Keratinocyte (primary cell): ENCODE results near the gene ATP1A2. TPM values are rescaled to one million over a fixed set of nuclear protein-coding genes. Genes with fewer than 3 reads are reported as not detected.

Experiments used
- DNase-seq: peaks from one replicate; pipeline ENCODE4 v3.0.0-alpha.2; 2011; ENCODE audit warnings: low read depth, missing footprints, low spot score
- FAIRE-seq: peaks from 2 replicates; lab custom pipeline; 2011; peaks lifted over from hg19 to GRCh38; lab: Jason Lieb, UNC
- H2AFZ ChIP-seq: 2 replicates; pipeline ENCODE4 v1.6.0; 2012; ENCODE audit warnings: low read length, control low read depth, inconsistent platforms; ENCODE audit not compliant: control insufficient read depth
- H3K27ac ChIP-seq: 2 replicates; pipeline ENCODE4 v1.5.1; 2011; ENCODE audit warnings: low read length; ENCODE audit not compliant: control insufficient read depth, insufficient read depth
- H3K27me3 ChIP-seq: 3 replicates; pipeline ENCODE4 v1.6.0; 2011; ENCODE audit warnings: low read length; ENCODE audit not compliant: control insufficient read depth, insufficient read depth; ENCODE audit errors: extremely low read depth
- H3K36me3 ChIP-seq, 2 experiments: 2 replicates in 1 of 2; 3 replicates in 1 of 2; pipeline ENCODE4 v1.5.1; 2011; ENCODE audit warnings: low read length in 2 of 2, mild to moderate bottlenecking in 1 of 2; ENCODE audit not compliant: control insufficient read depth in 2 of 2, insufficient read depth in 2 of 2; ENCODE audit errors: extremely low read depth in 1 of 2
- H3K4me1 ChIP-seq: 3 replicates; pipeline ENCODE4 v1.5.1; 2011; ENCODE audit warnings: low read length; ENCODE audit not compliant: control insufficient read depth, insufficient read depth; ENCODE audit errors: extremely low read depth
- H3K4me2 ChIP-seq: 3 replicates; pipeline ENCODE4 v1.6.0; 2011; ENCODE audit warnings: low read depth, low read length; ENCODE audit not compliant: control insufficient read depth, insufficient read depth; ENCODE audit errors: extremely low read depth
- H3K4me3 ChIP-seq, 3 experiments: fragments of 200-600 bp in 1 of 3; sonication (generic) in 1 of 3; 2 replicates in 2 of 3; 3 replicates in 1 of 3; pipeline ENCODE4 v1.5.1; 2011 to 2016; ENCODE audit warnings: low read length in 3 of 3, mild to moderate bottlenecking in 3 of 3, control low read depth in 2 of 3, inconsistent platforms in 1 of 3, low read depth in 1 of 3, mixed read lengths in 1 of 3, mixed run types in 1 of 3, moderate library complexity in 1 of 3; ENCODE audit not compliant: control insufficient read depth in 2 of 3, insufficient read depth in 2 of 3; ENCODE audit errors: extremely low read depth in 1 of 3
- H3K79me2 ChIP-seq: 2 replicates; pipeline ENCODE4 v1.6.0; 2012; ENCODE audit warnings: low read length; ENCODE audit not compliant: control insufficient read depth, insufficient read depth
- H3K9ac ChIP-seq: 3 replicates; pipeline ENCODE4 v1.6.0; 2011; ENCODE audit warnings: low read length; ENCODE audit not compliant: control insufficient read depth, insufficient read depth; ENCODE audit errors: extremely low read depth
- H3K9me1 ChIP-seq: 3 replicates; pipeline ENCODE4 v1.6.0; 2011; ENCODE audit warnings: low read length; ENCODE audit not compliant: control insufficient read depth, insufficient read depth; ENCODE audit errors: extremely low read depth
- H3K9me3 ChIP-seq: 2 replicates; pipeline ENCODE4 v1.5.1; 2012; ENCODE audit warnings: low read depth, low read length; ENCODE audit not compliant: control insufficient read depth
- H4K20me1 ChIP-seq: 3 replicates; pipeline ENCODE4 v1.6.0; 2011; ENCODE audit warnings: low read length; ENCODE audit not compliant: control insufficient read depth, insufficient read depth; ENCODE audit errors: extremely low read depth
- CTCF ChIP-seq, 3 experiments: IDR thresholded peaks in 1 of 3; conservative IDR thresholded peaks in 1 of 3; optimal IDR thresholded peaks in 1 of 3; 2 replicates in 2 of 3; 3 replicates in 1 of 3; pipeline versions ENCODE3 to v1.5.1; 2011; ENCODE audit warnings: low read length in 3 of 3, mild to moderate bottlenecking in 3 of 3, moderate library complexity in 2 of 3, control low read depth in 1 of 3, inconsistent platforms in 1 of 3; ENCODE audit not compliant: insufficient read depth in 2 of 3; ENCODE audit errors: extremely low read depth in 1 of 3
- EZH2 ChIP-seq: IDR thresholded peaks from one replicate; pipeline ENCODE4 v1.6.1; 2012; ENCODE audit warnings: inconsistent platforms, mild to moderate bottlenecking, low read length, moderate library complexity
- dilution Hi-C: fragments of 300-500 bp; cut with MboI; formaldehyde crosslinking; loops from one replicate; pipeline ENCODE4 v1.7.0; 2020; ENCODE audit warnings: low sequenced_read_pairs; ENCODE audit not compliant: extremely low pct_ligation_motif_present
- polyA plus RNA-seq, 5 experiments: library from polyadenylated mRNA; depleted of rRNA in 3 of 5; stranded (reverse) in 3 of 5; stranded (forward) in 1 of 5; unstranded in 1 of 5; fragments of >200 nt; gene quantifications; 1 replicate in 1 of 5; 2 replicates in 3 of 5; 3 replicates in 1 of 5; pipeline versions ENCODE4 v1.2.1 to v1.2.3, GENCODE V29; 2011 to 2012; ENCODE audit warnings: missing spikeins in 2 of 5, low read depth in 1 of 5, low replicate concordance in 1 of 5

The ATP1A2 gene
- polyA plus RNA-seq, 1 donor (not counting 4 experiments of a cell fraction or from before 2014, with no cell fraction given): not detected

- peaks cover 3% of the 10 kb centered on the region for H3K9me1 ChIP-seq
- no peaks in the 10 kb centered on the region for H3K9me3 ChIP-seq
- no peaks in the 10 kb centered on the region for H3K27me3 ChIP-seq
- H3K27ac ChIP-seq: peak overlapping the region; percentile 34
- H3K4me1 ChIP-seq: peaks cover 24% of the 10 kb centered on the region
- peak; percentile 57 for FAIRE-seq
- peak overlapping the region; percentile 88 for H3K4me2 ChIP-seq
- peaks cover 7 to 15% of the 10 kb centered on the region in 2 experiments for H3K36me3 ChIP-seq
- H3K4me3 ChIP-seq: no peak overlapping the region
- H3K79me2 ChIP-seq: peaks cover 9% of the 10 kb centered on the region
- dilution Hi-C loops: no loop called here
- H3K9ac ChIP-seq: peak overlapping the region; percentile 79
- no peaks in the 10 kb centered on the region for H4K20me1 ChIP-seq
- TF ChIP-seq EZH2 (no peak), CTCF (optimal IDR thresholded peaks at IDR 0.05 in 1 of 3, IDR thresholded peaks at IDR 0.05 in 1 of 3, conservative IDR thresholded peaks at IDR 0.05 in 1 of 3; ENCODE audit: extremely low read depth in 1 of 3, insufficient read depth in 2 of 3, low read length in 3 of 3) (no peak)
- DNase-seq: peak; percentile 59
- no peak overlapping the region for H2AFZ ChIP-seq
Measured at GRCh38 chr1:160096274-160097116, 19.1 kb upstream of the ATP1A2 start.

DNA sequence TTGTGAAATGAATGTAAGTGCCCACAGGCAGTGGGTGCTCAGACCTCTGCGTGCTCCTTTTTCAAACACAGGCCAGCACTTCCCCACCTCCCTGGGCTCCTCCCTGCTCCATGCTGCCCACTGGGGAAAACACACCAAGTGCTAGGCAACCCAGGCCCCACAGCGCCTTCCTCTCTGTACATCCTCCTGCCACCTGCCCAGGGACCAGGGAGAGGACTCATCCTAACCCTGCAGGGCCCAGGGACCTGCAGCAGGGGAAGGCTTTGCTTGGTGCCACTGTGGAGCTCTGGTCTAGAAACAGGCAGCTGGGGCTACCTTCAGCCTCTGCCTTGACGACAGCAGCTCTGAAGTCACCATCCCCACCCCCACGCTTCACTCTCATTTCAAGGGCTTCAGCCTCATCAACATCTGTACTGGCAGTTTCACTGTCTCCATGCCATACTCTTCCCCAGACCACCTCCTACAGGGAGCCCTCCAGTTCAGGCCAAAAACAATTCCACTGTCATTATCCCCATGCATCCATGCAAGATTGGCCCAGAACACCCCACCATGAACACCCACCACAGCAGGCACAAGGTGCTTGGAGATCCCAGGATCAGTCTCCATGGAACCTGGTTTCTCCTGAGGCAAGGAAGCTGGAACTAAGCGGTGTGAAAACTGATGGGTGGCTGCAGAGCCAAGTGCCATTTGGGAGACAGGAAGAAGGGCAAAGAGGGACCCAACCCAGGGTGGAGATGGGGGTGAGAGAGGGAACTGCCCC is 18.2 kb upstream of the ATP1A2 start:
- H3K27ac ChIP-seq: peak overlapping the region; percentile 34
- peaks cover 3 to 11% of the 10 kb centered on the region in 2 experiments for H3K36me3 ChIP-seq
- no peaks in the 10 kb centered on the region for H3K27me3 ChIP-seq
- peaks cover 24% of the 10 kb centered on the region for H3K4me1 ChIP-seq
- H3K4me3 ChIP-seq: peak overlapping the region; percentile 66 to 79 (median 75)
- no peaks in the 10 kb centered on the region for H3K9me3 ChIP-seq
- peaks cover 3% of the 10 kb centered on the region for H3K9me1 ChIP-seq
- peaks cover 9% of the 10 kb centered on the region for H3K79me2 ChIP-seq
- H3K4me2 ChIP-seq: peak overlapping the region; percentile 88
- no peaks in the 10 kb centered on the region for H4K20me1 ChIP-seq
- no peak for FAIRE-seq
- H3K9ac ChIP-seq: peak overlapping the region; percentile 79
- no peak for DNase-seq
- no peak overlapping the region for H2AFZ ChIP-seq
- dilution Hi-C loops: no loop called here
- no peak for TF ChIP-seq CTCF (optimal IDR thresholded peaks at IDR 0.05 in 1 of 3, IDR thresholded peaks at IDR 0.05 in 1 of 3, conservative IDR thresholded peaks at IDR 0.05 in 1 of 3; ENCODE audit: extremely low read depth in 1 of 3, insufficient read depth in 2 of 3, low read length in 3 of 3)
- no peak for TF ChIP-seq EZH2
